Naive thymus-derived CD4-positive, alpha-beta T cell (primary cell): ENCODE data around the gene ADAMTS16. TPM values are rescaled to one million over a fixed set of nuclear protein-coding genes. Genes with fewer than 3 reads are reported as not detected.

Experiments used
- ATAC-seq: fragments of 150-1000 bp; cut with Tn5 transposase; 2 replicates; pipeline ENCODE4 v1.10.0; 2021; ENCODE audit warnings: mild to moderate bottlenecking, moderate library complexity
- CTCF ChIA-PET: fragments of 350-600 bp; sonication (Branson Sonifier 250); formaldehyde crosslinking; loops from one replicate; lab custom pipeline; 2021; ENCODE audit warnings: antibody characterized with exemption; lab: Charles Lee
- POLR2A ChIA-PET: fragments of 350-600 bp; sonication (Branson Sonifier 250); formaldehyde crosslinking; loops from one replicate; lab custom pipeline; 2021; ENCODE audit warnings: antibody characterized with exemption, inconsistent platforms; lab: Charles Lee
- DNase-seq, 9 donors: peaks; one replicate each; pipeline versions ENCODE4 v3.0.0 to v3.0.0-alpha.2; 2020 to 2022; ENCODE audit warnings: mixed read lengths in 1 of 9
- H3K27ac ChIP-seq: one replicate; pipeline ENCODE4 v1.7.0; 2013; ENCODE audit warnings: mild to moderate bottlenecking, low read depth, low read length, moderate library complexity
- H3K27me3 ChIP-seq, 2 donors: one replicate each; pipeline ENCODE4 v1.7.0; 2013; ENCODE audit warnings: low read length in 2 of 2, mild to moderate bottlenecking in 2 of 2, moderate library complexity in 2 of 2; ENCODE audit not compliant: control insufficient read depth in 2 of 2, insufficient read depth in 2 of 2
- H3K36me3 ChIP-seq, 3 experiments: 1 replicate in 2 of 3; 2 replicates in 1 of 3; pipeline ENCODE4 v1.7.0; 2013; ENCODE audit warnings: low read length in 3 of 3, mild to moderate bottlenecking in 3 of 3, moderate library complexity in 1 of 3; ENCODE audit not compliant: insufficient read depth in 3 of 3, control insufficient read depth in 2 of 3
- H3K4me1 ChIP-seq, 2 donors: one replicate each; pipeline ENCODE4 v1.7.0; 2013; ENCODE audit warnings: low read length in 2 of 2, mild to moderate bottlenecking in 2 of 2, moderate library complexity in 1 of 2; ENCODE audit not compliant: control insufficient read depth in 2 of 2, insufficient read depth in 2 of 2
- H3K4me3 ChIP-seq: 2 replicates; pipeline ENCODE4 v1.7.0; 2013; ENCODE audit warnings: mild to moderate bottlenecking, low read length
- H3K9me3 ChIP-seq, 3 experiments: 1 replicate in 2 of 3; 2 replicates in 1 of 3; pipeline ENCODE4 v1.7.0; 2013; ENCODE audit warnings: low read length in 3 of 3; ENCODE audit not compliant: control insufficient read depth in 2 of 3
- H3K27ac Mint-ChIP-seq, 9 donors: one replicate each; pipeline ENCODE4 v1.8.0; 2020 to 2022; ENCODE audit warnings: mixed read lengths in 9 of 9, mild to moderate bottlenecking in 8 of 9, moderate library complexity in 5 of 9, inconsistent platforms in 2 of 9
- H3K27me3 Mint-ChIP-seq, 5 donors: one replicate each; pipeline ENCODE4 v1.8.0; 2021 to 2022; ENCODE audit warnings: mixed read lengths in 5 of 5, mild to moderate bottlenecking in 1 of 5
- H3K36me3 Mint-ChIP-seq, 5 donors: one replicate each; pipeline ENCODE4 v1.8.0; 2020 to 2022; ENCODE audit warnings: mixed read lengths in 5 of 5, mild to moderate bottlenecking in 3 of 5, inconsistent platforms in 1 of 5
- H3K4me1 Mint-ChIP-seq, 7 donors: one replicate each; pipeline ENCODE4 v1.8.0; 2020 to 2022; ENCODE audit warnings: mixed read lengths in 7 of 7, mild to moderate bottlenecking in 3 of 7, inconsistent platforms in 1 of 7
- H3K4me3 Mint-ChIP-seq, 10 donors: one replicate each; pipeline ENCODE4 v1.8.0; 2020 to 2022; ENCODE audit warnings: mild to moderate bottlenecking in 10 of 10, mixed read lengths in 10 of 10, moderate library complexity in 6 of 10, inconsistent platforms in 2 of 10
- H3K9me3 Mint-ChIP-seq, 11 donors: one replicate each; pipeline ENCODE4 v1.8.0; 2020 to 2022; ENCODE audit warnings: mixed read lengths in 11 of 11, mild to moderate bottlenecking in 4 of 11, inconsistent platforms in 1 of 11, moderate library complexity in 1 of 11
- intact Hi-C, 2 donors: fragments of 100-400 bp; cut with micrococcal nuclease; formaldehyde crosslinking; loops; one replicate each; pipeline ENCODE4 v1.15.1; 2023
- polyA plus RNA-seq, 2 donors: library from polyadenylated mRNA; unstranded; fragments of 300-500 nt; fragmentation: Illumina TruSeq; gene quantifications; one replicate each; pipeline ENCODE4 v1.2.3, GENCODE V29; 2021
- total RNA-seq, 6 experiments: library from RNA in 5 of 6; stranded (reverse) in 5 of 6; gene quantifications; 1 replicate in 5 of 6; 2 replicates in 1 of 6; pipeline ENCODE4 v1.2.3 and lab custom pipeline; 2021 to 2026

Gene ADAMTS16
- total and polyA plus RNA-seq, 7 experiments from 2014 or later: not detected

- Histone ChIP-seq H3K4me1 (no peaks in the 10 kb centered on the region), H3K9me3 (peaks cover 0 to 4% (median 0%) of the 10 kb centered on the region in 3 experiments), H3K4me3 (no peak overlapping the region), H3K36me3 (no peaks in the 10 kb centered on the region), H3K27me3 (no peaks in the 10 kb centered on the region), H3K27ac (no peak overlapping the region)
- peaks cover 3 to 54% (median 10%) of the 10 kb centered on the region in 11 donors for H3K9me3 Mint-ChIP-seq
- intact Hi-C loops: no loop called here
- peaks cover 0 to 17% (median 4%) of the 10 kb centered on the region in 5 donors for H3K27me3 Mint-ChIP-seq
- CTCF ChIA-PET: no interaction called here
- DNase-seq: no peak
- ATAC-seq: no peak
- peaks cover 0 to 3% (median 0%) of the 10 kb centered on the region in 5 donors for H3K36me3 Mint-ChIP-seq
- no peak overlapping the region for H3K4me3 Mint-ChIP-seq
- no peaks in the 10 kb centered on the region for H3K4me1 Mint-ChIP-seq
- POLR2A ChIA-PET: no interaction called here
- no peak overlapping the region for H3K27ac Mint-ChIP-seq
These were observed 152.9 kb downstream of the ADAMTS16 start for GRCh38 chr5:5293029-5293428.

GRCh38 chr5:5294429-5294828, 154.3 kb downstream of the ADAMTS16 start:
- H3K27me3 ChIP-seq: no peaks in the 10 kb centered on the region
- intact Hi-C loops: no loop called here
- peaks cover 5 to 54% (median 11%) of the 10 kb centered on the region in 11 donors for H3K9me3 Mint-ChIP-seq

GRCh38 chr5:5295351-5295750, 155.2 kb downstream of the ADAMTS16 start:
- H3K9me3 ChIP-seq: peaks cover 0 to 4% (median 0%) of the 10 kb centered on the region in 3 experiments
- H3K4me3 ChIP-seq: no peak overlapping the region
- no peaks in the 10 kb centered on the region for H3K27me3 ChIP-seq
- H3K36me3 ChIP-seq: no peaks in the 10 kb centered on the region
- intact Hi-C loops: no loop called here
- no peaks in the 10 kb centered on the region for H3K4me1 Mint-ChIP-seq
- no peak for DNase-seq
- H3K9me3 Mint-ChIP-seq: peaks cover 5 to 57% (median 15%) of the 10 kb centered on the region in 11 donors
- H3K36me3 Mint-ChIP-seq: peaks cover 0 to 3% (median 0%) of the 10 kb centered on the region in 5 donors
- H3K27me3 Mint-ChIP-seq: peaks cover 0 to 21% (median 4%) of the 10 kb centered on the region in 5 donors
- ChIA-PET POLR2A (no interaction called here), CTCF (no interaction called here)
- H3K4me1 ChIP-seq: no peaks in the 10 kb centered on the region
- H3K4me3 Mint-ChIP-seq: no peak overlapping the region
- H3K27ac ChIP-seq: no peak overlapping the region
- no peak for ATAC-seq
- no peak overlapping the region for H3K27ac Mint-ChIP-seq

More at GRCh38 chr5:5294429-5294828, 154.3 kb downstream of the ADAMTS16 start:
- Histone ChIP-seq H3K36me3 (no peaks in the 10 kb centered on the region), H3K9me3 (peaks cover 0 to 4% (median 0%) of the 10 kb centered on the region in 3 experiments), H3K4me1 (no peaks in the 10 kb centered on the region), H3K27ac (no peak overlapping the region), H3K4me3 (no peak overlapping the region)
- POLR2A ChIA-PET: no interaction called here
- H3K36me3 Mint-ChIP-seq: peaks cover 0 to 3% (median 0%) of the 10 kb centered on the region in 5 donors
- DNase-seq: no peak
- H3K4me1 Mint-ChIP-seq: no peaks in the 10 kb centered on the region
- no peak for ATAC-seq
- H3K4me3 Mint-ChIP-seq: no peak overlapping the region
- H3K27ac Mint-ChIP-seq: no peak overlapping the region
- H3K27me3 Mint-ChIP-seq: peaks cover 0 to 21% (median 4%) of the 10 kb centered on the region in 5 donors
- CTCF ChIA-PET: no interaction called here

- no peak for DNase-seq
- ChIA-PET POLR2A (no interaction called here), CTCF (no interaction called here)
- no peaks in the 10 kb centered on the region for H3K4me1 ChIP-seq
- no peak for ATAC-seq
- Mint-ChIP-seq H3K27ac (no peak overlapping the region), H3K27me3 (peaks cover 0 to 21% (median 4%) of the 10 kb centered on the region in 5 donors), H3K36me3 (peaks cover 0 to 3% (median 0%) of the 10 kb centered on the region in 5 donors), H3K4me3 (no peak overlapping the region), H3K9me3 (peaks cover 5 to 55% (median 15%) of the 10 kb centered on the region in 11 donors), H3K4me1 (no peaks in the 10 kb centered on the region)
- H3K36me3 ChIP-seq: no peaks in the 10 kb centered on the region
- peaks cover 0 to 5% (median 0%) of the 10 kb centered on the region in 3 experiments for H3K9me3 ChIP-seq
- no peaks in the 10 kb centered on the region for H3K27me3 ChIP-seq
- intact Hi-C loops: no loop called here
- no peak overlapping the region for H3K4me3 ChIP-seq
- H3K27ac ChIP-seq: no peak overlapping the region
These were observed 155.9 kb downstream of the ADAMTS16 start for GRCh38 chr5:5296051-5296450.

GRCh38 chr5:5297432-5298067, 157.4 kb downstream of the ADAMTS16 start:
- Mint-ChIP-seq H3K27ac (no peak overlapping the region), H3K9me3 (peaks cover 8 to 66% (median 25%) of the 10 kb centered on the region in 11 donors), H3K27me3 (peaks cover 0 to 18% (median 2%) of the 10 kb centered on the region in 5 donors), H3K4me1 (no peaks in the 10 kb centered on the region), H3K36me3 (peaks cover 0 to 8% (median 0%) of the 10 kb centered on the region in 5 donors), H3K4me3 (no peak overlapping the region)
- H3K4me1 ChIP-seq: no peaks in the 10 kb centered on the region
- DNase-seq (no peak), ATAC-seq (no peak)
- H3K4me3 ChIP-seq: no peak overlapping the region
- H3K27ac ChIP-seq: no peak overlapping the region
- no peaks in the 10 kb centered on the region for H3K27me3 ChIP-seq
- ChIA-PET POLR2A (no interaction called here), CTCF (no interaction called here)
- intact Hi-C loops: no loop called here
- H3K9me3 ChIP-seq: peaks cover 0 to 16% (median 0%) of the 10 kb centered on the region in 3 experiments
- no peaks in the 10 kb centered on the region for H3K36me3 ChIP-seq

GRCh38 chr5:5298068-5298633, 158.0 kb downstream of the ADAMTS16 start:
- POLR2A ChIA-PET: no interaction called here
- CTCF ChIA-PET: no interaction called here
- Histone ChIP-seq H3K27me3 (no peaks in the 10 kb centered on the region), H3K27ac (no peak overlapping the region), H3K4me3 (no peak overlapping the region), H3K36me3 (no peaks in the 10 kb centered on the region), H3K9me3 (peaks cover 0 to 16% (median 0%) of the 10 kb centered on the region in 3 experiments), H3K4me1 (no peaks in the 10 kb centered on the region)
- intact Hi-C loops: no loop called here
- Mint-ChIP-seq H3K27ac (no peak overlapping the region), H3K4me3 (no peak overlapping the region), H3K27me3 (peaks cover 0 to 12% (median 0%) of the 10 kb centered on the region in 5 donors), H3K4me1 (no peaks in the 10 kb centered on the region), H3K36me3 (peaks cover 0 to 5% (median 0%) of the 10 kb centered on the region in 5 donors), H3K9me3 (peaks cover 7 to 64% (median 26%) of the 10 kb centered on the region in 11 donors)
- no peak for DNase-seq
- no peak for ATAC-seq
